Measurements from ENCODE around the gene ZFHX3. TPM values are rescaled to one million over a fixed set of nuclear protein-coding genes. Genes with fewer than 3 reads are reported as not detected.
A peak's percentile ranks its signal among the peaks of the same experiment; 100 is the strongest.

Gene ZFHX3
- total RNA-seq, 1 donor from 2014 or later = 44.6 TPM

DNA sequence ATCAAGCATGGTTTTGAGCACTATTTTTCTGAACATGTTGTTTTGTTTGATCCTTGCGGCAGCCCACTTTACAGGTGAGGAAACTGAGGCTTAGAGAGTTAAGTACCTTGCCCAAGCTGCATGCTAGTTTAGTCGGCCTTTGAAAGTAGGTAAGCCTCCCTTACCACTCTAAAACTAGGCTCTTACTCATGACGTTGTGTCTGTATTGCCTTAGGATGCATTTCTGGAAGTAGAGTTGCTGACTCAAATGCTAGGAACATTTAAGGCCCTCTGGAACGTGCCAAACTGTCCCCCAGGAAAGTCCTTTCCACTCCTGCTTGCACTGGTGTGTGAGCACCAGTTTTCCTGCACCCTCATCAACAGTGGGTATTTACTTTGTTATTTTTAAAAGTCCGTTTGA lies 76.6 kb downstream of the ZFHX3 start:
- no peak for ATAC-seq
- no peak for DNase-seq (ENCODE audit: low spot score)
- intact Hi-C loops (cut with DNase I) = no loop called here

DNA sequence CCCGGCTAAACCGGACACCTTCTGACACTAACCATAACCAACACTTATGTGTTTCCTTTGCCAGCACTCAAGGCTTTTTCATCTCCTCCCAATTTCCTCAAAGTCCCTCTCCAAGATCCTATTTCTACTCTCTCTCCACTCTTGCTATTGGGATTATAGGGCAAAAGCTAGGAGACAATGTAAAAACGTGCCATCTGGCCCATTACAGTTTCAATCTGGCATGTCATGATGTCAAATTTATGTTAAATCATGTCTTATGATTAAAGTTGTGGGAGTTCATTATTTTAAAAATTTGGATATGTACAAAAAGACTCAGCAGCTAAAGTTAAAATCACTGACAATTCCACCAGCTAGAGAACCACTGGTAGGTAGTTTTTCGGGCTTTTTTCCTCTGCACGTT lies 77.3 kb downstream of the ZFHX3 start:
- intact Hi-C loops (cut with DNase I) = no loop called here
- DNase-seq (ENCODE audit: low spot score) (no peak), ATAC-seq (no peak)

DNA sequence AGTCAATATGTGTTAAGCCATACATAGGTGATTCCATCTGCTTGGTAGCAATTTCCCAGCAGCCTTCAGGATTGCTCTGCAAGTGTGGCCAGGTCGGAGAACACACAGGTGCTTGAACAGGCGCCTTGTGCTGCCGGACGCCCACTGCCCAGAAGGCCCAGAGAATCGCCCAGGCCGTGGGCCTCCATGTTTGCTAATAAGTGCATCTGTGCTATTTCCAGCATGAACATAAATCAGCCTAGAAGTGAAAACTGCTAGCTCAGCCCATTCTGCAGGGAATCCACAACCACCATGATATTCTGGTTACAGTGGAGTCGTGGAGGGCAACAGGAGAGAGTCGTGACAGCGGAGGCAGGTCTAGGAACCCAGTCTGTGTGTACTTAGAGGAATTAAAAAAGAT lies 78.1 kb downstream of the ZFHX3 start:
- peak; percentile 6 for ATAC-seq
- intact Hi-C loops (cut with DNase I) = no loop called here
- no peak for DNase-seq (ENCODE audit: low spot score)

DNA sequence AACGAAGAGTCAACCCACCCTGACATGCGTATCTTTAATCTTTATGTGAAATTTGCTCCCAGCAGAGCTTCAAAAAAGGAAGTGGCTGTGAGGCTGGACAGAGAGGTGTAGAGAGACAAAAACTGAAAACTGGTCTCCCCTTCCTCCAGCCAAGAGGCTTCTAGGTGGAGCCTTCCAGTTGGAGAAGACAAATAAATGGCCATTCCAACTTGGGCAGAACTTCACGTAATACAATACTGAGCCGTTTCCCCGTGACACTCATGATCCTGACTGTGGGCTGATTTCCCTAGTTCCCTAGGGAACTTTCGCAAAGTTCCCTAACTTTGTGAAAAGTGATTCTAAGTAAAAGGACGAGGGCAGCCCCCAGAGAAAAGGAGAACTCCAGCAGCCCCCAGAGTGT lies 78.8 kb downstream of the ZFHX3 start:
- peak; percentile 81 for ATAC-seq
- intact Hi-C loops (cut with DNase I) = no loop called here
- no peak for DNase-seq (ENCODE audit: low spot score)

- intact Hi-C loops (cut with DNase I) = no loop called here
- DNase-seq (ENCODE audit: low spot score) (no peak), ATAC-seq (no peak)
These were observed 80.0 kb downstream of the ZFHX3 start for GRCh38 chr16:72967941-72968340.

DNA sequence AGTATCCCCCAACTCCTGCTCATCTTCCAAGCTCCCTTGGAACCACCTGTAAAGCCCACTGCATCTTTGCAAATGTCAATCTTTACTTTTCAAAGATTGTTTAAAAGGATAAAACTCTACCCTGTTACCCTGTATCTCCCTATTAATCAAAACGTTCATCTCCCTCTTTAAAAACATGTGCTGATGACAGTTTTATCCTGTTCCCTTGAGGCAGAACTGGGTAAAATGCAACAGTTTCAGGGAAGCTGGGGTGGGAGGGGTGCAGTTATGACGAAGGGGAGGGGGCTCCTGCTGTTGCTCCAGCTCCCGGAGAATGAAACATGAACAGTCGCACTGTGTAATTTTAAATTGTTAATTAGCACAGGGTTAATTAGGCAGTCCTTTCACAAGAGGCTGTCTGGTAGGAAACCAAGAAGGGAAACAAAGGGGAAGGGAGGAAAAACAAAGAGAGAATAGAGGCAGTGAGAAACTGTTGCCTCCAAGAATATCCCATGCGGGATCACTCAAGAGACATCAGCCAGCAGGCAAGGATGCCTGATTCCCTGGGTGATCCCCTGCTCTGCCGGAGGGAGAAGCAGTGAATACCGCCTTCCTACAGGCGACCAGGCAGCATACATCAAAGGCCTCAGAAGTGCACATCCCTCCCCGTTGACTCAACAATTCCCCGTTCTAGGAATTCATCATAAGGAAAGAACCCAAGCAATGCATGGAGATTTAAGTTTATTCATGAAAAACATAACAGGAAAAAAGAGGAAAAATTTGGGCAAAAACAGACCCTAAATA lies 84.2 kb downstream of the ZFHX3 start:
- intact Hi-C loops (cut with DNase I) = no loop called here
- ATAC-seq (no peak), DNase-seq (ENCODE audit: low spot score) (no peak)

DNA sequence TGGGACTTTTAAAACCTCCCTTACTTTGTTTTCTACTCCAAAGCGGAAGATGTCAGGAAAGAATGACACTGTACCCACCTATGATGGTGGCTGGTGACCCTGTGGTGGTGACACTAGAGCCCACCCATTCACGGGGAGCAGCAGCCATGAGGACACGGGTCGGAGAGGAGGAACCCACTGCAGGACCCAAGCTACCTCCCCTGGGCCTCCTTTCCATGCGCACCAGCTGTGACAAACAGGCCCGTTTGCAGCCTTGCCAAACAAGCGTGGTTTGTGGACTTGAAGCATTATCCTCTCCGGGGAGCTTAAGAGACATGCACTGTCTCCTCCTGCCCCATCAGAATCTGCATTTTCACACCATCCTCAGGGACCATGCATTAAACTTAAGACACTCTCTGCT lies 85.6 kb downstream of the ZFHX3 start:
- ATAC-seq (no peak), DNase-seq (ENCODE audit: low spot score) (peak; percentile 46)
- intact Hi-C loops (cut with DNase I) = no loop called here

DNA sequence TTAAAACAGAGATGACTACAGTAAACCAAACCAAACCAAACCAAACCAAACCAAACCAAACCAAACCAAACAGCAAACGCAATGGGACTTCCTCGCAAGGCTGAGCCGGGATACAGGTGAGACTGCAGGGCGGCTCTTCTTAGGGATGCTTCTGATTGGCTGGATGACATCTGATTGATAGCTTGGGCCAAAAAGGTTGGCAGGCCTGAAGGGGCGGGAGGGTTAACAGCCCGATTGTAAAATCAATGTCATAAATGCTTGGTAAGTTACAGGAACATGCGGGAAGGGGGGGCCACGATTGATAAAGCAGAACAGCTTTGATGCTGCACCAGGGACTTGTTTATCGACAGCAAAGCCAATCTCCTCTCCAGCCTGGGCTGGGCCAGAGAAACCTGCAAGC lies 86.1 kb downstream of the ZFHX3 start:
- DNase-seq (ENCODE audit: low spot score) (peak; percentile 38), ATAC-seq (no peak)
- intact Hi-C loops (cut with DNase I) = no loop called here

GRCh38 chr16:72961115-72961832 lies 86.7 kb downstream of the ZFHX3 start:
- ATAC-seq (peak; percentile 15), DNase-seq (ENCODE audit: low spot score) (peak; percentile 51)
- intact Hi-C loops (cut with DNase I) = no loop called here

DNA sequence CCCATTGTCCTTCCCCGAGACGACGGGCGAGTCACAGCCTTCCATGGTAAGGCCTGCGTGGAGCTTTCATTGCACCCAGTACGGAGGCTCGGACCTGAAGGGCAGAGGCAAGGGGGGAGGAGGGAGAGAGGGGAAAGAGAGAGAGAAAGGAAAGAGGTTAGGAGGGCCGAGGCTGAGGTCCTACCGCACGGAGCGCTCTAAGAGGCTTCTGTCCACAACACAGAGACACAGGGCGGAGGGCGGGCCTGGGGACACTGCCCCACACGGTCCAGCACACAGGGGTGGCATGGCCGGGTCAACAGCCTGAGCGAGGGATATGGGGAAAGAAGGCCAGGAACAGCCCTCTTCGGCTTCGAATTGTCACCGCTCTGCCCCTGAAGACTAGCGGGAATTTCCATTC lies 87.8 kb downstream of the ZFHX3 start:
- intact Hi-C loops (cut with DNase I) = no loop called here
- ATAC-seq (no peak), DNase-seq (ENCODE audit: low spot score) (no peak)

- intact Hi-C loops (cut with DNase I) = no loop called here
- ATAC-seq (no peak), DNase-seq (ENCODE audit: low spot score) (no peak)
These were observed 88.5 kb downstream of the ZFHX3 start for GRCh38 chr16:72959301-72959996.

DNA sequence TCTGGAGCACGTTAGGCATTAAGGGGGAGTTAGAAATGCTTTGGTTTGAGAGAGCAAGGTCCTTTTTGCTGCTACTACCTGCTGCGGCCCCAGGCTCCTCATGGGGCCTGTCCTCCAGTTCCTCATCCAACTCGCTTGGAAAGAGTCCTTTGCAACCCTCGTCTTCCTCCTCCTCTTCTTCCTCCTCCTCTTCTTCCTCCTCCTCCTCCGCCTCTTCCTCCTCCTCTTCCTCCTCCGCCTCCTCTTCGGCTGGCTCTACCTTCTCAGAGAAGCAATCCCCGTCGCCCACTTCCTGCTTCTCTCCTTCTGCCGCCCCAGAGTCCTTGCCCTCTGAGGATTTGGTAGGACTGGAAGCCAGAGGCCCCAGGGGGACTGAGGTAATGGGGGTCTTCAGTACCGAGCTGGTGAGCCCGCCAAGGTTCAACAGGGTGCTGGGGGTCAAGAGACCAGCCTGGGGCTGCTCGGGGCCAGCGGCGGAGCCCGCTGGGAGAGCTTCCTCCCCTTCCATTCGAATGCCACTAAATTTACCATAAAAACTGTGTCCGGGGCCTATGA lies 89.3 kb downstream of the ZFHX3 start:
- ATAC-seq = no peak
- peak; percentile 34 for DNase-seq (ENCODE audit: low spot score)
- intact Hi-C loops (cut with DNase I) = no loop called here

- peak; percentile 38 for DNase-seq (ENCODE audit: low spot score)
- intact Hi-C loops (cut with DNase I) = no loop called here
- ATAC-seq = no peak
These were observed 90.3 kb downstream of the ZFHX3 start for GRCh38 chr16:72957303-72958277.

GRCh38 chr16:72956124-72957064 lies 91.5 kb downstream of the ZFHX3 start:
- ATAC-seq = no peak
- no peak for DNase-seq (ENCODE audit: low spot score)
- intact Hi-C loops (cut with DNase I) = no loop called here

DNA sequence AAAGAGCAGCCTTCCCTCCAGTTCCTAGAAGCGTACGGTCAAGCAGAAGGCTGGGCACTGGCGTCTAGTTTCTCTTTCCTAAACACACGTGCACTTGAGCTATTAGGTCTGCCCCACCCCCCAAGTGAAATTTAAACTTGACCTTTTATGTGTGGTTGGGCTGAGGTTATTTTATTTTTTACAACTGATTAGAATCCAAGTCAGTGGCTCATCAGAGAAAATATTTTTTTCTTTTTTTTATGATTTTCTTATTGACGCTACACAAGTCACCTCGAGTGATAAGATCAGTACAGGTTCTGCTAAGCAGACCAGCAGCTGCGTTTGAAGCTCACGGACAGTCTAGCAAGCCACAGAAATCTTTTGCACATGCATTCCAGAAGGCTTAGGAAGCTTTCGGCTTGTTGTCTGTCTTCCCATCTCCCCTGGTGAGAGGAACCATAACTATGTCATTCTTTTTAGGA lies 95.1 kb downstream of the ZFHX3 start:
- intact Hi-C loops (cut with DNase I) = no loop called here
- ATAC-seq (peak; percentile 62), DNase-seq (ENCODE audit: low spot score) (no peak)

GRCh38 chr16:72952404-72952803 lies 95.5 kb downstream of the ZFHX3 start:
- ATAC-seq = peak; percentile 8
- intact Hi-C loops (cut with DNase I) = no loop called here
- no peak for DNase-seq (ENCODE audit: low spot score)

DNA sequence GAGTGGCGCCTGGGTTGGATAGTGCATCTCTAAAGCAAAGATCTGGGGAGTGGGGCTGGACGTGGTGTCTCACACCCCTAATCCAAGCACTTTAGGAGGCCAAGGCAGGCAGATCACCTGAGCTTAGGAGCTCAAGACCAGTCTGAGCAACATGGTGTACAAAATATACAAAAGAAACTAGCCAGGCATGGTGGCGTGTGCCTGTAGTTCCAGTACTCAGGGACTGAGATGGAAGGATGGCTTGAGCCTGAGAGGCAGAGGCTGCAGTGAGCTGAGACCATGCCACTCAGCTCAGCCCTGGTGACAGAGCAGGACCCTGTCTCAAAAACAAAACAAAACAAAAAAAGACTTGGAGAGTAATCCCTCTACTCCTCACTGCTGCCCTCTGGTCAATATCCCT lies 96.0 kb downstream of the ZFHX3 start:
- intact Hi-C loops (cut with DNase I) = no loop called here
- DNase-seq (ENCODE audit: low spot score) (no peak), ATAC-seq (no peak)

DNA sequence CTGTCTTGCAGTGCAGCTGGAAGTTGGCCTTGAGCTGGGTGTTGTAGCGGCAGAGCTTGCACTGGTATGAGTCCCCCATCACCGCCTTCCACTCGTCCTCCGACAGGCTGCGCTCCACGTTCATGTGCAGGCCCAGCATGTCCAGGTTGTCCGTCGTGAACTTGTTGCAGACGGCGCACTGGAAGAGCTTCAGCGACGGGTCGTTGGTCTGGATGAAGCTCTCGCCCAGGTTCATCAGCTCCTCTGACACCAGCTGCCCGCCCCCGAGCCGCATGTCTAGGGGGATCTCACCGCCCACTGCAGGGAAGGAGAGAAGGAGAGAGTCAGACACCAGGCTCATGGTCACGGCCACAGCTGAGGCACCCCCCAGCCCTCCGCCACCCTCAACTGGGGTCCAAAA lies 97.3 kb downstream of the ZFHX3 start:
- intact Hi-C loops (cut with DNase I) = no loop called here
- ATAC-seq = no peak
- no peak for DNase-seq (ENCODE audit: low spot score)

Data from sciatic nerve (tissue), 2 donors.